Measurements from ENCODE around the gene OTULIN. TPM values are rescaled to one million over a fixed set of nuclear protein-coding genes. Genes with fewer than 3 reads are reported as not detected.

The OTULIN gene
- polyA plus RNA-seq, 1 of the 3 experiments (the other 2 are of a cell fraction): 6.6 TPM

- no peak for TF ChIP-seq REST (IDR thresholded peaks at IDR 0.05; ENCODE audit: low read depth, low read length)
- no peak for TF ChIP-seq EP300 (IDR thresholded peaks at IDR 0.05; ENCODE audit: borderline replicate concordance in 1 of 2, low read depth in 1 of 2, low read length in 1 of 2)
- TF ChIP-seq EZH2phosphoT487 (IDR thresholded peaks at IDR 0.05; ENCODE audit: borderline replicate concordance, low read depth): no peak
- no peak for TF ChIP-seq JUND (IDR thresholded peaks at IDR 0.05)
Observed at GRCh38 chr5:14748180-14748900, 83.8 kb downstream of the OTULIN start (continued).

Other genes with a start within 250 kb of the OTULIN start
- 0.26 and 0.62 TPM in 2 replicates for gene OTULINL, start 82.9 kb upstream of the OTULIN start, polyA plus RNA-seq (2012; rRNA removed)
- gene ANKH, start 207.1 kb downstream of the OTULIN start, polyA plus RNA-seq (2012; rRNA removed): 14.8 and 22.0 TPM in 2 replicates

Data from SK-N-SH (cell line).